ENCODE data around the gene RGL2. TPM values are rescaled to one million over a fixed set of nuclear protein-coding genes. Genes with fewer than 3 reads are reported as not detected.

RGL2 gene
- total and polyA plus RNA-seq, 2 experiments from 2014 or later: 63.3 to 82.1 TPM

DNA sequence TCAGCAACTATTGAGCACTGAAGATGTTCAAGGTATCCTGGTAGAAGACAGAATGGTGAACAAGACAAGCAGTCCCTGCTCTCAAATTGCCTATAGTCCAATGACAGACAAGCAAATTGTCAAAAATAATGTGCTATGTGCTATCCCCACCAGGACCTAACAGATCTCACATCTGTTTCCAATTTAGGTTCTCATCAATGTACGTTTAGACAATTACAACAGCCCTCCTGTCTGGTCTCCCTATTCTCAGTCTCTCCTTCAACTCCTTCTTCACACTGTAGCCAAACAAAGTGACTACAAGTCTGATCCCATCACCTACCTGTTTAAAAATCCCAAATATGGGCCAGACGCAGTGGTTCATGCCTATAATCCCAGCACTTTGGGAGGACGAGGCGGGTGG is 7.6 kb upstream of the RGL2 start:
- no peak overlapping the region for H2AFZ ChIP-seq
- H3K27me3 ChIP-seq: no peaks in the 10 kb centered on the region
- H3K4me2 ChIP-seq: no peak overlapping the region
- no peak for TF ChIP-seq EZH2 (IDR thresholded peaks at IDR 0.05; ENCODE audit: borderline replicate concordance)
- TF ChIP-seq, protein P1, sequence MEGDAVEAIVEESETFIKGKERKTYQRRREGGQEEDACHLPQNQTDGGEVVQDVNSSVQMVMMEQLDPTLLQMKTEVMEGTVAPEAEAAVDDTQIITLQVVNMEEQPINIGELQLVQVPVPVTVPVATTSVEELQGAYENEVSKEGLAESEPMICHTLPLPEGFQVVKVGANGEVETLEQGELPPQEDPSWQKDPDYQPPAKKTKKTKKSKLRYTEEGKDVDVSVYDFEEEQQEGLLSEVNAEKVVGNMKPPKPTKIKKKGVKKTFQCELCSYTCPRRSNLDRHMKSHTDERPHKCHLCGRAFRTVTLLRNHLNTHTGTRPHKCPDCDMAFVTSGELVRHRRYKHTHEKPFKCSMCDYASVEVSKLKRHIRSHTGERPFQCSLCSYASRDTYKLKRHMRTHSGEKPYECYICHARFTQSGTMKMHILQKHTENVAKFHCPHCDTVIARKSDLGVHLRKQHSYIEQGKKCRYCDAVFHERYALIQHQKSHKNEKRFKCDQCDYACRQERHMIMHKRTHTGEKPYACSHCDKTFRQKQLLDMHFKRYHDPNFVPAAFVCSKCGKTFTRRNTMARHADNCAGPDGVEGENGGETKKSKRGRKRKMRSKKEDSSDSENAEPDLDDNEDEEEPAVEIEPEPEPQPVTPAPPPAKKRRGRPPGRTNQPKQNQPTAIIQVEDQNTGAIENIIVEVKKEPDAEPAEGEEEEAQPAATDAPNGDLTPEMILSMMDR (IDR thresholded peaks at IDR 0.05; ENCODE audit: poor library complexity): no peak
- TF ChIP-seq EZH2phosphoT487 (IDR thresholded peaks at IDR 0.05; ENCODE audit: low read depth, severe bottlenecking, unreplicated experiment): no peak
- no peak overlapping the region for H3K4me3 ChIP-seq
- peaks cover 77% of the 10 kb centered on the region for H3K79me2 ChIP-seq
- no peaks in the 10 kb centered on the region for H3K4me1 ChIP-seq (ENCODE audit: insufficient read depth)
- H4K20me1 ChIP-seq (ENCODE audit: insufficient read depth, poor library complexity, severe bottlenecking): peaks cover 10% of the 10 kb centered on the region
- no peak for DNase-seq (ENCODE audit: low spot score)
- no peaks in the 10 kb centered on the region for H3K9me3 ChIP-seq (ENCODE audit: low read depth)
- 84% methylated on average over 4 of the region's 4 CpGs for WGBS (ENCODE audit: low lambda C conversion rate, missing lambda C conversion rate)
- H3K36me3 ChIP-seq (replicated peaks; ENCODE audit: insufficient read depth, low read depth): no peaks in the 10 kb centered on the region
- no peaks in the 10 kb centered on the region for H3K9me2 ChIP-seq (replicated peaks; ENCODE audit: insufficient read depth)
- H3K27ac ChIP-seq: no peak overlapping the region

DNA sequence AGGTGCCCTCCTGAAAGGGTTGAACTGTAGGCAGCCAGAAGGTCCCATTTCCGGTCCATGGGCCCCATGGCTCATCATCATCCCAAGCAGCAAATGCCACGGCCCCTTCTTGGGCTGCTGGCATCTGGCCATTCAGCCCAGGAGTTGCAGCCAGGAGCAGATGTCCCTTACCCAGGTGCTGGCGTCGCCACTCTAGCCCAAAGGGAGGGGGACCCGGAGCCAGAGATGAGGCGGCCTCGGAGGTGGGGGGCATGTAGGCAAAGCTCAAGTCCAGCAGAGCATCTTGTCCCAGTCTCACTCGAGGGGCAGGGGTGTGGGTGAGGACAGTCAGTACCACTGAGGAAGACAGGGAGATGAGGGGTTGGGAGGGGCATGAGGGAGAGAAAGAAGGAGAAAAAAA is 6.3 kb upstream of the RGL2 start:
- no peaks in the 10 kb centered on the region for H3K36me3 ChIP-seq (replicated peaks; ENCODE audit: insufficient read depth, low read depth)

DNA sequence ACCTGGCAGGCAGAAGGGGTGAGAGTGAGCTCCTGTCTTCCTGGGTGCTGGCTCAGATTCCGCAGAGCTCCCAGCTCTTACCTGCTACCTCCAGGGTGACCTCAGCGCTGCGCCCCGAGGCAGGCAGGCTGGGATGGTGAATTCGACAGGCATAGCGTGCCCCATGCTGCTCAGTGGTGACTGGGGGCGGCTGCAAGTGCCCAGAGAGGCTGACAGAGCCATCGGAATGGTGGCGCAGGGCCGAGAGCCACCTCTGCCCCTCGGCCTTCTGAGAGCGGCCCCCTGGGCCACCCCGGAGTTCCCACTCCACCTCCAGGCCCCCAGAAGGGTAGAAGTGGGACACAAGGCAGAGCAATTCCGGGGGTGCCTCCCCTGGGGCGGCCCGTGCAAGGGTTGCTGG is 5.5 kb upstream of the RGL2 start:
- H4K20me1 ChIP-seq (ENCODE audit: insufficient read depth, poor library complexity, severe bottlenecking): peaks cover 15% of the 10 kb centered on the region
- no peaks in the 10 kb centered on the region for H3K9me3 ChIP-seq (ENCODE audit: low read depth)
- TF ChIP-seq EZH2phosphoT487 (IDR thresholded peaks at IDR 0.05; ENCODE audit: low read depth, severe bottlenecking, unreplicated experiment) (no peak), EZH2 (IDR thresholded peaks at IDR 0.05; ENCODE audit: borderline replicate concordance) (no peak)
- TF ChIP-seq, protein P1 (IDR thresholded peaks at IDR 0.05; ENCODE audit: poor library complexity): no peak

More for the DNA sequence above, 6.3 kb upstream of the RGL2 start:
- Histone ChIP-seq H2AFZ (no peak overlapping the region), H3K9me2 (replicated peaks; ENCODE audit: insufficient read depth) (no peaks in the 10 kb centered on the region), H3K9me3 (ENCODE audit: low read depth) (no peaks in the 10 kb centered on the region), H3K27ac (no peak overlapping the region), H3K79me2 (peaks cover 77% of the 10 kb centered on the region), H3K27me3 (no peaks in the 10 kb centered on the region), H3K4me2 (no peak overlapping the region), H4K20me1 (ENCODE audit: insufficient read depth, poor library complexity, severe bottlenecking) (peaks cover 13% of the 10 kb centered on the region), H3K4me3 (no peak overlapping the region), H3K4me1 (ENCODE audit: insufficient read depth) (peaks cover 11% of the 10 kb centered on the region)
- DNase-seq (ENCODE audit: low spot score): no peak
- TF ChIP-seq EZH2phosphoT487 (IDR thresholded peaks at IDR 0.05; ENCODE audit: low read depth, severe bottlenecking, unreplicated experiment) (no peak), EZH2 (IDR thresholded peaks at IDR 0.05; ENCODE audit: borderline replicate concordance) (no peak)
- TF ChIP-seq, protein P1 (IDR thresholded peaks at IDR 0.05; ENCODE audit: poor library complexity): no peak
- 94% methylated on average over 8 of the region's 8 CpGs for WGBS (ENCODE audit: low lambda C conversion rate, missing lambda C conversion rate)

DNA sequence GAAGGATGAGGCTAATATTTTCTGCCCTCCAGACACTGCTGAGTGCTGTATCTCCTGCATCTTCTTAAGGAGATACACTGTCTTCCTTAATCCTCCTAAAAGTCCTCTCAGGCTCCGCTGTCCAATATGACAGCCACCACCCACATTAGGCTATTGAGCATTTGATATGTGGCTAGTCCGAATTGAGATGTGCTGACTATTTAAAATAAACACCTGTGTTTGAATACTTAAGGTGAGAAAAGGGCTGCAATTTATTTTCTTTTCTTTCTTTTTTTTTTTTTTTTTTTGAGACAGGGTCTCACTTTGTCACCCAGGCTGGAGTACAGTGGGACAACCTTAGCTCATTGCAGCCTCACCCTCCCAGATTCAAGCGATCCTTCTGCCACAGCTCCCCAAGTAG is 3.1 kb upstream of the RGL2 start:
- WGBS (ENCODE audit: low lambda C conversion rate, missing lambda C conversion rate): 93% methylated on average over 3 of the region's 3 CpGs
- H3K36me3 ChIP-seq (replicated peaks; ENCODE audit: insufficient read depth, low read depth): no peaks in the 10 kb centered on the region
- H3K79me2 ChIP-seq: peaks cover 57% of the 10 kb centered on the region

More for the DNA sequence above, 5.5 kb upstream of the RGL2 start:
- Histone ChIP-seq H3K9me2 (replicated peaks; ENCODE audit: insufficient read depth) (no peaks in the 10 kb centered on the region), H3K36me3 (replicated peaks; ENCODE audit: insufficient read depth, low read depth) (no peaks in the 10 kb centered on the region), H3K27me3 (no peaks in the 10 kb centered on the region), H2AFZ (no peak overlapping the region), H3K4me2 (no peak overlapping the region), H3K4me3 (no peak overlapping the region), H3K27ac (no peak overlapping the region), H3K4me1 (ENCODE audit: insufficient read depth) (peaks cover 11% of the 10 kb centered on the region), H3K79me2 (peaks cover 69% of the 10 kb centered on the region)
- WGBS (ENCODE audit: low lambda C conversion rate, missing lambda C conversion rate): 93% methylated on average over 13 of the region's 16 CpGs
- DNase-seq (ENCODE audit: low spot score): no peak

More for the DNA sequence above, 3.1 kb upstream of the RGL2 start:
- H4K20me1 ChIP-seq (ENCODE audit: insufficient read depth, poor library complexity, severe bottlenecking): peaks cover 15% of the 10 kb centered on the region
- no peaks in the 10 kb centered on the region for H3K9me2 ChIP-seq (replicated peaks; ENCODE audit: insufficient read depth)
- DNase-seq (ENCODE audit: low spot score): no peak
- H3K9me3 ChIP-seq (ENCODE audit: low read depth): no peaks in the 10 kb centered on the region
- H2AFZ ChIP-seq: no peak overlapping the region
- H3K27ac ChIP-seq: no peak overlapping the region
- no peak overlapping the region for H3K4me3 ChIP-seq
- no peaks in the 10 kb centered on the region for H3K27me3 ChIP-seq
- TF ChIP-seq, protein P1 (IDR thresholded peaks at IDR 0.05; ENCODE audit: poor library complexity): no peak
- TF ChIP-seq EZH2 (IDR thresholded peaks at IDR 0.05; ENCODE audit: borderline replicate concordance) (no peak), EZH2phosphoT487 (IDR thresholded peaks at IDR 0.05; ENCODE audit: low read depth, severe bottlenecking, unreplicated experiment) (no peak)
- H3K4me1 ChIP-seq (ENCODE audit: insufficient read depth): peaks cover 15% of the 10 kb centered on the region
- H3K4me2 ChIP-seq: no peak overlapping the region
